Hepatocyte (in vitro differentiated cells): Measurements from ENCODE around the gene TTC28.
A peak's percentile ranks its signal among the peaks of the same experiment; 100 is the strongest.

Experiments used
- CTCF ChIP-seq: fragments of 200-600 bp; sonication (generic); IDR thresholded peaks from 2 replicates; pipeline ENCODE4 v1.5.1; 2016; ENCODE audit warnings: antibody characterized with exemption, mild to moderate bottlenecking; ENCODE audit not compliant: poor library complexity
- EZH2 ChIP-seq: fragments of 200-600 bp; sonication (generic); IDR thresholded peaks from 2 replicates; pipeline ENCODE4 v1.6.1; 2016; ENCODE audit warnings: antibody characterized with exemption, mild to moderate bottlenecking, borderline replicate concordance
- EZH2phosphoT487 ChIP-seq: fragments of 200-600 bp; sonication (generic); IDR thresholded peaks from one replicate; pipeline ENCODE4 v1.6.1; 2018; ENCODE audit warnings: antibody characterized with exemption, mild to moderate bottlenecking, low read depth, moderate library complexity; ENCODE audit not compliant: unreplicated experiment, severe bottlenecking

- TF ChIP-seq CTCF (peak; percentile 43), EZH2 (no peak), EZH2phosphoT487 (no peak)
Observed at GRCh38 chr22:28112548-28113043, 567.0 kb downstream of the TTC28 start.
